Gastrocnemius medialis (tissue), 4 donors: ENCODE measurements around the gene MDK.

Experiments used
- POLR2A ChIP-seq, 2 donors: fragments of 450-650 bp; IDR thresholded peaks; one replicate each; pipeline ENCODE4 v1.6.1; 2017; ENCODE audit warnings: antibody characterized with exemption in 2 of 2, mild to moderate bottlenecking in 2 of 2, moderate library complexity in 2 of 2
- TF ChIP-seq, protein P1 (sequence below), 5 experiments: fragments of 450-650 bp in 3 of 5; fragments of 200-600 bp in 2 of 5; sonication (generic) in 2 of 5; IDR thresholded peaks in 4 of 5; conservative IDR thresholded peaks in 1 of 5; 1 replicate in 4 of 5; 2 replicates in 1 of 5; pipeline ENCODE4 v1.5.1; 2016 to 2019; ENCODE audit warnings: antibody characterized with exemption in 5 of 5, mild to moderate bottlenecking in 3 of 5, moderate library complexity in 3 of 5

DNA sequence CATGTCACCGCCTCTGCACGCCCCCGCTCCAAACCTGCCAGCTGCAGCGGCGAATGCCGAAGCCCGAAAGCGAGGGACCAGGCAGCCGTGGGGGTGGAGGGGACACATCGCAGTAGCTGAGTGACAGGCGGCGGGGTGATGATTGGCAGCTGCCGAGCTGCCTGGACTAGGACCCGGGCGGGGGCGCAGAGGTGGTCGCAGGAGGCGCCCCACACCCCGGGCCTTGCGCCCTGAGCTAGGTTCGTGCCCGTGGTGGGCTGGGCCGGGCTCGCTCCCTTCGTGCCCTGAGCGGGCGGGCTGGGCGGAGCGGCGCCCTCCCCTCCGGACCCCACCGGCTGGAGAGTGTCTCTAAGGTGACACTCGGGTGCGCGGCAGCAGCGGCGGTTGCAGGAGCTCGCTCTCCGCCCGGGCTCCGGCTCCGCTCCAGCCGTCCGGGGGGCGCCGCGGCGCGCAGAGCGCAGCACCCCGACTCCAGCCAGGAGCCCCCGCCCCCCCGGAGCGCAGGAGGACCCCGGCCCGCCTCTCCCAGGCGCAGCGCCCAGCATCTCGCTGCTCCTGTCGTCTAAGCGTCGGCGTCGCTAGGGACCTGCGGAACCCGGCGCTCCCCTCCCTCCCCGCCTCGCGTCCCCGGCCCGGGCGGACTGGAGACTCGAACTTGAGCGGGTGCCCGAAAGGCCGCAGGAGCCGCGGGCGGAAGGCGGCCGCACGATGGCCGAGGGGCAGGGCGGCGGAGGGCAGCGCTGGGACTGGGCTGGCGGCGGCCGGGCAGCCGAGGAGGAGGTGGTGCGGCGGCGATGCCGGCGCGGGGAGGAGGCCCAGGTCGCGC lies 48.7 kb upstream of the MDK start:
- TF ChIP-seq, protein P1, sequence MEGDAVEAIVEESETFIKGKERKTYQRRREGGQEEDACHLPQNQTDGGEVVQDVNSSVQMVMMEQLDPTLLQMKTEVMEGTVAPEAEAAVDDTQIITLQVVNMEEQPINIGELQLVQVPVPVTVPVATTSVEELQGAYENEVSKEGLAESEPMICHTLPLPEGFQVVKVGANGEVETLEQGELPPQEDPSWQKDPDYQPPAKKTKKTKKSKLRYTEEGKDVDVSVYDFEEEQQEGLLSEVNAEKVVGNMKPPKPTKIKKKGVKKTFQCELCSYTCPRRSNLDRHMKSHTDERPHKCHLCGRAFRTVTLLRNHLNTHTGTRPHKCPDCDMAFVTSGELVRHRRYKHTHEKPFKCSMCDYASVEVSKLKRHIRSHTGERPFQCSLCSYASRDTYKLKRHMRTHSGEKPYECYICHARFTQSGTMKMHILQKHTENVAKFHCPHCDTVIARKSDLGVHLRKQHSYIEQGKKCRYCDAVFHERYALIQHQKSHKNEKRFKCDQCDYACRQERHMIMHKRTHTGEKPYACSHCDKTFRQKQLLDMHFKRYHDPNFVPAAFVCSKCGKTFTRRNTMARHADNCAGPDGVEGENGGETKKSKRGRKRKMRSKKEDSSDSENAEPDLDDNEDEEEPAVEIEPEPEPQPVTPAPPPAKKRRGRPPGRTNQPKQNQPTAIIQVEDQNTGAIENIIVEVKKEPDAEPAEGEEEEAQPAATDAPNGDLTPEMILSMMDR (IDR thresholded peaks at IDR 0.05 in 4 of 5, conservative IDR thresholded peaks at IDR 0.05 in 1 of 5): no peak
- TF ChIP-seq POLR2A (IDR thresholded peaks at IDR 0.05): no peak
